ENCODE measurements around the gene SPINDOC.
A peak's percentile ranks its signal among the peaks of the same experiment; 100 is the strongest.

Gene SPINDOC

GRCh38 chr11:63766531-63767235 is 46.6 kb upstream of the SPINDOC start:
- CTCF ChIA-PET: interaction anchor here (0.8 to 4.6 kb wide), 9 partner anchors 10 to 234 kb away, joined by 3 to 36 read pairs (median 4); partner anchors contain the start of gene MARK2
- no peak for TF ChIP-seq CTCF (IDR thresholded peaks at IDR 0.05; ENCODE audit: insufficient read depth, low read length, missing control alignments)
- POLR2A ChIA-PET: no interaction called here
- DNase-seq (ENCODE audit: low read depth, low spot score): no peak
- H3K4me3 ChIP-seq (ENCODE audit: low read depth, low read length): peak overlapping the region; percentile 70

- CTCF ChIA-PET: interaction anchor here (0.9 to 4.6 kb wide), 19 partner anchors 11 to 418 kb away, joined by 3 to 36 read pairs (median 4); partner anchors contain the start of genes ATL3 and MARK2
- H3K4me3 ChIP-seq (ENCODE audit: low read depth, low read length): peak overlapping the region; percentile 70
- POLR2A ChIA-PET: no interaction called here
- DNase-seq (ENCODE audit: low read depth, low spot score): no peak
- no peak for TF ChIP-seq CTCF (IDR thresholded peaks at IDR 0.05; ENCODE audit: insufficient read depth, low read length, missing control alignments)
Observed at GRCh38 chr11:63767267-63767564, 46.0 kb upstream of the SPINDOC start.

- TF ChIP-seq CTCF (IDR thresholded peaks at IDR 0.05; ENCODE audit: insufficient read depth, low read length, missing control alignments): no peak
- no peak for DNase-seq (ENCODE audit: low read depth, low spot score)
- H3K4me3 ChIP-seq (ENCODE audit: low read depth, low read length): peak overlapping the region; percentile 70
- ChIA-PET CTCF (interaction anchor here (0.9 to 4.6 kb wide), 22 partner anchors 11 to 417 kb away, joined by 3 to 36 read pairs (median 4); partner anchors contain the start of genes ATL3 and MARK2), POLR2A (interaction anchor here (1.2 kb wide), 1 partner anchor 72 kb away, joined by 5 read pairs; no protein-coding TSS in a partner anchor)
Observed at GRCh38 chr11:63767565-63768236, 45.6 kb upstream of the SPINDOC start.

GRCh38 chr11:63768237-63769041 is 44.8 kb upstream of the SPINDOC start, which contains the start of gene ZFTA:
Gene ZFTA (minus strand): TSS chr11:63768775. CDS start chr11:63768622, 153 bp downstream.
- ChIA-PET POLR2A (interaction anchor here (1.0 to 1.4 kb wide), 5 partner anchors 72 to 417 kb away, joined by 3 to 5 read pairs (median 4); partner anchors contain the start of gene STIP1), CTCF (interaction anchor here (0.9 to 4.6 kb wide), 24 partner anchors 11 to 416 kb away, joined by 3 to 36 read pairs (median 4); partner anchors contain the start of genes ATL3 and MARK2)
- TF ChIP-seq CTCF (IDR thresholded peaks at IDR 0.05; ENCODE audit: insufficient read depth, low read length, missing control alignments): peak; percentile 57
- peak within 1 kb of the TSS; percentile 70 for H3K4me3 ChIP-seq (ENCODE audit: low read depth, low read length)
- DNase-seq (ENCODE audit: low read depth, low spot score): no peak

GRCh38 chr11:63769042-63769713 is 44.1 kb upstream of the SPINDOC start:
- POLR2A ChIA-PET: interaction anchor here (1.0 to 1.4 kb wide), 4 partner anchors 87 to 416 kb away, joined by 3 to 4 read pairs (median 4); partner anchors contain the start of gene STIP1
- TF ChIP-seq CTCF (IDR thresholded peaks at IDR 0.05; ENCODE audit: insufficient read depth, low read length, missing control alignments): no peak
- no peak for DNase-seq (ENCODE audit: low read depth, low spot score)
- CTCF ChIA-PET: interaction anchor here (0.6 to 4.6 kb wide), 13 partner anchors 10 to 381 kb away, joined by 3 to 36 read pairs (median 7); partner anchors contain the start of gene MARK2
- H3K4me3 ChIP-seq (ENCODE audit: low read depth, low read length): peak overlapping the region; percentile 70
